Adrenal gland (tissue), 5 donors: ENCODE results near the gene SLC7A9.

Experiments used
- CTCF ChIP-seq, 6 experiments: fragments of 450-650 bp in 4 of 6; fragments of 200-600 bp in 2 of 6; sonication (generic) in 1 of 6; IDR thresholded peaks; 1 replicate in 5 of 6; 2 replicates in 1 of 6; pipeline versions ENCODE4 v1.5.1 to v1.8.0; 2016 to 2021; ENCODE audit warnings: antibody characterized with exemption in 6 of 6, mild to moderate bottlenecking in 2 of 6, moderate library complexity in 1 of 6
- POLR2A ChIP-seq, 2 donors: fragments of 450-650 bp; IDR thresholded peaks; one replicate each; pipeline ENCODE4 v1.6.1; 2017; ENCODE audit warnings: antibody characterized with exemption in 2 of 2, mild to moderate bottlenecking in 2 of 2, moderate library complexity in 1 of 2
- donor health status: DM: no; HTN: no; CAD: no.

- no peak for TF ChIP-seq CTCF (IDR thresholded peaks at IDR 0.05)
- TF ChIP-seq POLR2A (IDR thresholded peaks at IDR 0.05), result no peak
These were observed 5.7 kb downstream of the SLC7A9 start for GRCh38 chr19:32863841-32864240.
